Measurements from ENCODE around the gene PKDCC.

The PKDCC gene

GRCh38 chr2:42091671-42092070 lies 43.9 kb downstream of the PKDCC start:
- no peak for DNase-seq

- DNase-seq: no peak
Observed at GRCh38 chr2:42092084-42092996, 44.5 kb downstream of the PKDCC start.

GRCh38 chr2:42094114-42094513 lies 46.3 kb downstream of the PKDCC start:
- DNase-seq: no peak

DNA sequence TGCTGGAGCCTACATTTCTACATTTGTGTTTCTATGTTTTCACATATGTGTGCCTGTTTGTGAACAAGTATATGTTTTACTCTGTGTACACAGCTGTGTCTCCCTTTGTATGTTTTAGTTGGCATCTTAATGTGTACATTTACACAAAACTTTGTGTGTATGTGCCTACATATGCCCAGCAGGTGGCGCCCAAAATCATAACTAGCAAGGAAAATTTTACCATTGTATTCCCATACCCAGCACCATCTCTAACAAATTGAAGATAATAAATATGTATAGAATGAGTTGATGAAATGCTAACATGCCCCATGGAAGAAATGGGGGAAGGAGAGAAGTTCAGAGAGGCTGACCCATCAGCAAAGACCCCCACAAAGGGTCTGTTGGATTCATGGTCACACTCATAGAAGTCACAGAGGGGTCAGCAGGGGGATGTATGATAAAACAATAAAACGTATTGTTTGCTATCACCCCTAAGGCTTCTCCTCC lies 48.1 kb downstream of the PKDCC start:
- DNase-seq: peak; percentile 83

- DNase-seq: no peak
Observed at GRCh38 chr2:42096869-42097591, 49.2 kb downstream of the PKDCC start.

GRCh38 chr2:42098571-42099437 lies 51.0 kb downstream of the PKDCC start:
- DNase-seq: no peak

DNA sequence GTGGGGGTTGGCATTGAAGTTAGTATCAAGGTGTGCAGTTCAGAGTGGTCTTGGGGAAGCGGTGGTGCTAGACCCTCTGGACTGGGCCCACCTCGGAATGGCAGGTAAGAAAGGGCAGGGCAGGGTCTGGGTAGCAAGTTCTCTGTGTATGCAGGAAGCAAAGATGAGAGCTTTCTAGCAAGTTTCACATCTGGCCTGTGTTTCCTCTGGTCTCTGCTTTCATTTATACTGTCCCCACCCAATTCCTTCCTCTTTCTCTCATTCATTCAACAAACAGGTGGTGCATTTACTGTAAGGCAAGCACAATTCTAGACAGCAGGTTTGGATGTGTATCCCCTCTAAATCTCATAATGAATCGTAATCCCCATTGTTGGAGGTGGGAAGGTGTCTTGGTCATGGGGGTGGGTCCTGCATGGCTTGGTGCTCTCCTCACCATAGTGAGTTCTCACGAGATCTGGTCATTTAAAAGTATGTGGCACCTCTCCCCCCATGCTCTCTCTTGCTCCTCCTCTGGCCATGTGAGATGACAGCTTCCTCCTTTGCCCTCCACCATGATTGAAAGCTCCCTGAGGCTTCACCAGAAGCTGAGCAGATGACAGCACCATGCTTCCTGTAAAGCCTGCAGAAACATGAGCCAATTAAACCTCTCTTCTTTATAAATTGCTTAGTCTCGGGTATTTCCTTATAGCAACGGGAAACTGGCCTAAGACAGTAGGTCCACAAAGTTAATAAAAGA lies 51.8 kb downstream of the PKDCC start:
- no peak for DNase-seq

GRCh38 chr2:42100683-42101205 lies 52.9 kb downstream of the PKDCC start:
- DNase-seq: no peak

DNA sequence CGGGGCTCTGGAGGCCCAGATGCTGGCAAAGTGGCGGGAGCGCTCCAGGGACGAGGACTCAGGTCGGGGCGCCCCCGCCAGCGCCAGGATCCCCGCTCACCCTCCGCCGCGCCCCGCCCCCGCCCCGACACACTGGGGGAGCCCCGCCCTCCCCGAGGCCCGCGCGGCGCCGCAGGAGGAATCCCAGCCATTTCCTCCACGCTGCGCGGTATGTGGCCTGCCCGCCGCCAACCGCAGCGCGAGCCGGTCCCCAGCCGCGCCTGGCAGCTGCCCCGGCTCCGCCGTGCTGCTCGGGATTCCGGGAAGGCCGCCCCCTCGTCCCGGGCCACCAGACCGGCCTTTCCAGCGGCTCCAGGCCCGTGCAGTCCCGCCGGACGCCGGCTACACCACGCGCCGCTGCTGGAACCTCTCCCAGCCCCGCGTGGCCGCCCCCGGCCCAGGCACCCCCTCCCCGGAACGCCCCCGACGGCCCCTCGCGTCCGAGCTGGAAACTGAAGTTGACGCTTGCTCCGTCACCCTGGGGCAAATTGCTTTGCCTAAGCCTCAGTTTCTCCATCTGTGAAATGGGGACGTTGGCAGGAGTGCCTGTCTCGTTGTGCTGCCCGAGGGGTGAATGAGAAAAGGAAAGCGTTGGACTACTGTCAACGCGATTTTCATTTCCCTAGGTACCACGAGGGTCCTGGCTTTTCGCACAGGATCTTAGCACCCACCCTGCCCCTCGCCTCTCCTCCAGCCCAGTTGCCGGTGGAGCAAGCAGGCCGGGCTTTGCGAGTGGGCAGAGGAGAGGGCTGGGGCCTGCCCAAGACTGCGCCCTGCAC lies 53.6 kb downstream of the PKDCC start:
- no peak for DNase-seq

DNA sequence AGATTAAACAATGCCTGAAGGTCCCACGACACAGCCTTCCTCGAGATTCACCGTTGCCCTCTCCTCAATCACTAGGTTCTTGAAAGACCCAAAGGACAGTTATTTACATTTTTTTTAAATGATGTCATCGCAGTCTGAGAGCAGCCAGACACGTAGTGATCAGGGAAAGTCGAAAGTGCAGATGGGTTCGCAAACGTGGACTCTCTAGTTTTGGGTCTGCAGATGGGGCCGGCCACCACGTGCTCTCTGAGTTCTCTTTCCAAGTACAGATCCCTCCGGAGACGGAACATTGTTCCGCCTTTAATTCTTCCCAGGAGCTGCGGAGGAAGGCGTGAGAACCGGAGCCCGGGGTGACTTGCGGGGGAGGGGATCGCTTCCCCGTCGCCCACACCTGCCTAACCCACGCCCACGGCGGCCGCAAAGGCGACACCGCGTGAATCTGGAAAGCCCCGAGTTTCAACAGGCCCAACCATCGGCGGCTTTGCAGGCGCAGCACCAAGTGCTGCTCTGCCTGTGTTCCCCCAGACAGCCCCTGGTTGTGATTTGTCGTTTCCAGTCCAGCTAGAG lies 54.3 kb downstream of the PKDCC start:
- no peak for DNase-seq

DNA sequence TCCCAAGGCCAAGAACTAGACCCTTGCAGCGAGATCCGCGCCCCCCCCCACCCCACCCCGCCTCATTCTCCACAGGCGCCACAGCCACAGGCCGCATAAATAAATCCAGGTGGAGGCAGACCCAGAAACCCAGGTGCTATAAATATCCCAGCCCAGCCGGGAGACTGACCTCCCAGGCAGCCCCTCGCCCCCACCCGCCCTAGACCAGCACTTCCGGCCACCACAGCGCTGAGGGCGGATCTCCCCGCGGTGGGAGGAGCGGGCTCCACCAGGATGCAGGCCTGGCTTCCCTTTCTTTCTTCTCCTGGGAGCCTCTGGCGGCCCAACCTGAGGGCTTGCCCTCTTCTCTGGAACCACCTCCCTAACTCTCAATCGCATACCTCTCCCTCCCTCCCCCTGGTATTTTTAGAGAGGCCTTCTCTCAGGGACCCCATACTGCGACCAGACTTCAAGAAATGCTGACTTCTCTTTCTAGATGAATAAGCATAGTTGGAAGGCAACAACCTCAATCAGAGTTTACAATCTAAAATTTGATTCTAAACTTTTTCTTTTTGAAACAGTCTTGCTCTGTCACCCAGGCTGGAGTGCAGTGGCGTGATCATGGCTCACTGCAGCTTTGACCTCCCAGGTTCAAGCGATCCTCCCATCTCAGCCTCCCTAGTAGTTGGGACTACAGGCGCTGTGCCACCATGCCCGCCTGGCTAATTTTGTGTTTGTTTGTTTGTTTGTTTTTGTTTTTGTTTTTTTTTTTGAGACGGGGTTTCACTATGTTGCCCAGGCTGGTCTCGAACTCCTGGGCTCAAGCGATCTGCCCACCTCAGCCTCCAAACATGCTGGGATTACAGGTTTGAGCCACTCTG lies 55.0 kb downstream of the PKDCC start:
- DNase-seq: no peak

DNA sequence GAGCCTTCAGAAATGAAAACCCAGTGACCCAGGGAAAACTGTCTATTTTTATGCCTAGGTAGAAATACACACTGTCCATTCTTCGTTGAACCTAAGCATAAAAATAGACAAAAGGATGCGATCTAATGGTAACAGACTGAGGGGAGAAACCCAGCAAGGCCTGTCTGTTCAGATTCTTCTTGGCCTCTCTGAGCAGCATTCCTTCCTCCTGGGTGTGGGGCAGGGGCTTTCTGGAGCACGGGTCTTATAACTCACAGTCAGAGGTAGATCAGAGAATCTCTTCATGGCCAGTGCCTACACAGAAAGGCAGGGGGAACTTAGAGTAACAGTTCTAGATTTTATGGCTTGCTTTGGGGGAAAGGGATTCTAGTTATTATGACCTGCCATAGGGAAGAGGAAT lies 56.0 kb downstream of the PKDCC start:
- no peak for DNase-seq

- no peak for DNase-seq
Observed at GRCh38 chr2:42104621-42105020, 56.8 kb downstream of the PKDCC start.

- no peak for DNase-seq
Observed at GRCh38 chr2:42105330-42106256, 57.8 kb downstream of the PKDCC start.

DNA sequence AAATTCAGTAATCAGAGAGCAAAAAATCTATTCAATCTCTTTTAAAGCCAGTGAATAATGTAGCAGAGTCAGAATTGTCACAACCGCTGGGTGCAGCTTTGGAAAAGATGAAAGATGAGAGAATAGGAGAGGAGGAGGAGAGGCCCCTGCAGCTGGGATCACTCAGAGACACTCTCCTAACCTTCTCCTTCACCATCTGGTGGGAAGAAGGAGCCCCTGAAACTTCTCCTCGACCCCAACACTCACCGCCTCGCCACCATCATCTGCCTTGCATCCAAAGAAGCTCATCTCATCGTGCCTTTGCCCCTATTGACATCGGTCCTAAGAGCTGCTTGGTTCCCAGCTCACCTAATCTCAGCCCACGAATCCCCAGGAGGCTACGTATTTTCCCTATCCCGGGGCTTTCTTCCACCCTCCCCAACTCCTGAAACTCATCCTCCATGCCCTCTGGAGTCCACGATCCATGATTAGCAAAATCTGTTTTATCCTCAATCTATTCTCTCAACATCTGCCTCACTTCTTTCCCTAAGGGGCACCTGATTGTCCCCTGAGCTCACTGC lies 58.5 kb downstream of the PKDCC start:
- DNase-seq: no peak

GRCh38 chr2:42107249-42108042 lies 59.6 kb downstream of the PKDCC start:
- no peak for DNase-seq
